NCI-H2107 treated with DMSO at 0.1 percent for 48 hours (cell line): ENCODE results near the gene MAGOH.
"Not testable (repeated sequence)": the region's sequence is repeated elsewhere in the genome, so short reads cannot be mapped to it uniquely, and the experiment has no call there.

ENCODE experiments used
- DNase-seq: peaks from one replicate; lab custom pipeline; 2025; ENCODE audit not compliant: unreplicated experiment; lab: John Stamatoyannopoulos, UW

MAGOH gene

GRCh38 chr1:53238197-53239155 lies at the start of gene MAGOH:
MAGOH (minus strand) TSS chr1:53238518; CDS start chr1:53238448, 70 bp downstream.
- DNase-seq, result peak; percentile 87

GRCh38 chr1:53286955-53287354 lies 48.6 kb upstream of the MAGOH start:
- DNase-seq, result no peak

GRCh38 chr1:53285969-53286760 lies 47.8 kb upstream of the MAGOH start:
- no peak for DNase-seq

- DNase-seq, result no peak
Observed at GRCh38 chr1:53285546-53285945, 47.2 kb upstream of the MAGOH start.

GRCh38 chr1:53284224-53285020 lies 46.1 kb upstream of the MAGOH start:
- DNase-seq, result no peak

GRCh38 chr1:53283156-53283555 lies 44.8 kb upstream of the MAGOH start:
- DNase-seq, result not testable (repeated sequence)

GRCh38 chr1:53281133-53281532 lies 42.8 kb upstream of the MAGOH start:
- DNase-seq, result no peak

GRCh38 chr1:53280496-53280895 lies 42.2 kb upstream of the MAGOH start:
- DNase-seq, result no peak

GRCh38 chr1:53279296-53280200 lies 41.2 kb upstream of the MAGOH start:
- DNase-seq, result no peak

- DNase-seq, result peak; percentile 15
Observed at GRCh38 chr1:53278298-53278725, 40.0 kb upstream of the MAGOH start.

- DNase-seq, result no peak
Observed at GRCh38 chr1:53277326-53277725, 39.0 kb upstream of the MAGOH start.

GRCh38 chr1:53276902-53277281 lies 38.6 kb upstream of the MAGOH start:
- DNase-seq, result no peak

GRCh38 chr1:53276153-53276901 lies 38.0 kb upstream of the MAGOH start:
- no peak for DNase-seq

- no peak for DNase-seq
Observed at GRCh38 chr1:53275566-53275965, 37.2 kb upstream of the MAGOH start.

GRCh38 chr1:53274541-53275185 lies 36.3 kb upstream of the MAGOH start:
- no peak for DNase-seq

- DNase-seq, result no peak
Observed at GRCh38 chr1:53274026-53274425, 35.7 kb upstream of the MAGOH start.

- no peak for DNase-seq
Observed at GRCh38 chr1:53273526-53273925, 35.2 kb upstream of the MAGOH start.

- DNase-seq, result no peak
Observed at GRCh38 chr1:53272349-53272748, 34.0 kb upstream of the MAGOH start.
